Measurements from ENCODE around the gene DMD.
"Not testable (repeated sequence)": the region's sequence is repeated elsewhere in the genome, so short reads cannot be mapped to it uniquely, and the experiment has no call there.

Gene DMD

DNA sequence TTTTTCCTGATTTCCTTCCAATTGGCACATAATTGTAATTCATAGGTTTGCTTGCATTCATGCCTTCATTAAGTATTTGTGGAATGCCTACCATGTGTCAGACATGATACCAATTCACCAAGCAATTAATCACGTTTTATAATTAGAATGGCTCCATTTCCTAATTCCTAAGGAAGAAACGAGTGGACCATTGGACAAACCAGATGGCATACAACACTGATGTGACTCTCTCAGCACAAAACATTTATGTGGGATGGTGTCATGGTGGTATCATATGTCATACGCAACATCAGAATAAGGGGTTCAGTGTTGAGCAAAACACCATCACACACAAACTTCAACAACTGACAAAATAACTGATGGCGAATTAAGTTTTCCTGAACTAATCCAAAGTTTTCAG is 502.8 kb downstream of the DMD start:
- no peak overlapping the region for H3K4me3 ChIP-seq (ENCODE audit: low read depth, low read length)
- TF ChIP-seq, protein P1, sequence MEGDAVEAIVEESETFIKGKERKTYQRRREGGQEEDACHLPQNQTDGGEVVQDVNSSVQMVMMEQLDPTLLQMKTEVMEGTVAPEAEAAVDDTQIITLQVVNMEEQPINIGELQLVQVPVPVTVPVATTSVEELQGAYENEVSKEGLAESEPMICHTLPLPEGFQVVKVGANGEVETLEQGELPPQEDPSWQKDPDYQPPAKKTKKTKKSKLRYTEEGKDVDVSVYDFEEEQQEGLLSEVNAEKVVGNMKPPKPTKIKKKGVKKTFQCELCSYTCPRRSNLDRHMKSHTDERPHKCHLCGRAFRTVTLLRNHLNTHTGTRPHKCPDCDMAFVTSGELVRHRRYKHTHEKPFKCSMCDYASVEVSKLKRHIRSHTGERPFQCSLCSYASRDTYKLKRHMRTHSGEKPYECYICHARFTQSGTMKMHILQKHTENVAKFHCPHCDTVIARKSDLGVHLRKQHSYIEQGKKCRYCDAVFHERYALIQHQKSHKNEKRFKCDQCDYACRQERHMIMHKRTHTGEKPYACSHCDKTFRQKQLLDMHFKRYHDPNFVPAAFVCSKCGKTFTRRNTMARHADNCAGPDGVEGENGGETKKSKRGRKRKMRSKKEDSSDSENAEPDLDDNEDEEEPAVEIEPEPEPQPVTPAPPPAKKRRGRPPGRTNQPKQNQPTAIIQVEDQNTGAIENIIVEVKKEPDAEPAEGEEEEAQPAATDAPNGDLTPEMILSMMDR (IDR thresholded peaks at IDR 0.05; ENCODE audit: low read depth, low read length): no peak
- no peak for DNase-seq (ENCODE audit: low read depth, low spot score)
- in situ Hi-C loops (cut with HindIII; ENCODE audit: low sequenced_read_pairs): no loop called here

DNA sequence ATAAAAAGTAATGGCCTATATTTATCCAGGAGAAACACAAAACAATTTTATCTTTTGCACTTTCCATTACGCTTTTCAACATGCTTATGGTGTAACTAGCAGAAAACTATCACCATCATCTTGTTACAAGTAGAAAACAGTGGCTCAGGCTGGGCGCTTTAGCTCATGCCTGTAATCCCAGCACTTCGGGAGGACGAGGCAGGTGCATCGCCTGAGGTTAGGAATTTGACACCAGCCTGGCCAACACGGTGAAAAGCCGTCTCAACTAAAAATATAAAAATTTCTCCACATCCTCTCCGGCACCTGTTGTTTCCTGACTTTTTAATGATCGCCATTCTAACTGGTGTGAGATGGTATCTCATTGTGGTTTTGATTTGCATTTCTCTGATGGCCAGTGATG is 506.0 kb downstream of the DMD start:
- in situ Hi-C loops (cut with HindIII; ENCODE audit: low sequenced_read_pairs); DNase-seq (ENCODE audit: low read depth, low spot score); H3K4me3 ChIP-seq (ENCODE audit: low read depth, low read length): not testable (repeated sequence)

DNA sequence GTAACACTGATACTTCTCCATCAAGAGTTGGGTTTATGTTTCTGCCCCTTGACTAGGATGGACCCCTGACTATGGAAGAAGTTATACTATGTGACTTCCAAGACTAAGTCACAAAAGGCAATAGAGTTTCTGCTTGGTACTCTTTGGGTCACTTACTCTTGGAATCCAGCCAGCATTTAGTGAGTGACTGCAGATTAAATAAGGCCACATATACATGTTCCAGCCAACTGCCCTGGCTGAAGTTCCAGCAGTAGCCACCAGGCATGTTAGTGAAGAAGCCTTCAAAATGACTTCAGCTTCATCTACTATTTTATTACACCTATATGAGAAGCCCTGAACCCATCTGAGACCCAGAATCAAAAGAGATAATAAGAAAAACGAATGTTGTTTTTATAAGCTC is 524.0 kb downstream of the DMD start:
- in situ Hi-C loops (cut with HindIII; ENCODE audit: low sequenced_read_pairs): no loop called here
- TF ChIP-seq, protein P1 (IDR thresholded peaks at IDR 0.05; ENCODE audit: low read depth, low read length): no peak
- no peak for DNase-seq (ENCODE audit: low read depth, low spot score)
- no peak overlapping the region for H3K4me3 ChIP-seq (ENCODE audit: low read depth, low read length)

DNA sequence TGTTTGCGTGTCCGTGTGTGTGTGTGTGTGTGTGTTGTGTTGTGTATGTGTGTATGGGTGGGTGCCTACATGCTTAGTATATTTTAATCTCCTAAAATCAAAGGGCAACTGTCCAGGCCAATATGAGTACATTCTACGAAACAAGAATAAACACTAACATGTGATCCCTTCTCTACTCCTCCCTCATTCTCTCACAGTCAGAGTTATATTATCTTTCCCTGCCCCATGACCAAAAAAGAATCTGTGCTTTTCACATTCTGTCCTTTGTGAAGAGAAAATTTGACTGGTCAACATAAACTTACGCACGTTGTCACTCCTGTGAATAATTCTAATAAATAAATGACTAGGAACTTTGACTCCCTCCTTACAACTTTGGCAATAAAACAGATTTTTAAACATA is 532.9 kb downstream of the DMD start:
- in situ Hi-C loops (cut with HindIII; ENCODE audit: low sequenced_read_pairs): no loop called here
- TF ChIP-seq, protein P1 (IDR thresholded peaks at IDR 0.05; ENCODE audit: low read depth, low read length): no peak
- DNase-seq (ENCODE audit: low read depth, low spot score): no peak
- H3K4me3 ChIP-seq (ENCODE audit: low read depth, low read length): no peak overlapping the region

DNA sequence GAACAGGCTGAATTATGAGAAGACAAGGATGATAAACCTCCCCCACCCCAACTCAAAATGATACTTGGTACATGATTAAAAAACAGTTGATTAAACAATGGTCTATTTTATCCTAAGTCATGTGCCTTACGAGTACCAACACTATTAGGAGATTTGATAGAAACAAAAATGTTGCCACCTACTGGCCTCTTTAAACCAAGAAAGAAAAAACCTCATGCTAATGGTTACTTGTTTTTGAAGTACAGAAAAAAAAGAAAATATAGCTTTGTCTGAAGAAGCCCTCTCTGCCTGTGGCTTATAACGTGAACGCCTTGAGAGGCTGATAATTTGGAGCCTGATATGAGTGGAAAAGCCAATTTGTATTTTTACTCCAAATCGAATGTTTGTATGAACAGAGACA is 538.2 kb downstream of the DMD start:
- TF ChIP-seq, protein P1 (IDR thresholded peaks at IDR 0.05; ENCODE audit: low read depth, low read length): no peak
- no peak for DNase-seq (ENCODE audit: low read depth, low spot score)
- in situ Hi-C loops (cut with HindIII; ENCODE audit: low sequenced_read_pairs): no loop called here
- no peak overlapping the region for H3K4me3 ChIP-seq (ENCODE audit: low read depth, low read length)

DNA sequence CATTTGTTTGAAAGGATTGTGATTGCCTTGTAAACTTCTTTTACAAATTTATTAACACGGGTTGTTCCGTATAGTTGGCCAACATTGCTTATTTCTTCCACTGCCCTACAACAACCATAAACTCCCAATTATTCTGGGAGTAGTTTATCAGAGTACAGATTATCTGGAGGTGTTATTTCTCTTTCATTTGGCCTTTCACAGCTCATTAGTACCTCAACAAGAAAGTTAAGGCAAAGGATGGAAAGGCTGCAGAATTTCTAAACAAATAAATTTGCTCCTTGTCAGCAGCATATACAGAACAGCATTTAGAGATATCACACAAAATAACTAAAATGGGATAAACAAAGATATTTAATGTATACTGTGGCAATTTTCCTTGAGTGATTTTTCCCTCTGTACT is 548.8 kb downstream of the DMD start:
- no peak for DNase-seq (ENCODE audit: low read depth, low spot score)
- in situ Hi-C loops (cut with HindIII; ENCODE audit: low sequenced_read_pairs): no loop called here
- H3K4me3 ChIP-seq (ENCODE audit: low read depth, low read length): no peak overlapping the region
- TF ChIP-seq, protein P1 (IDR thresholded peaks at IDR 0.05; ENCODE audit: low read depth, low read length): no peak

DNA sequence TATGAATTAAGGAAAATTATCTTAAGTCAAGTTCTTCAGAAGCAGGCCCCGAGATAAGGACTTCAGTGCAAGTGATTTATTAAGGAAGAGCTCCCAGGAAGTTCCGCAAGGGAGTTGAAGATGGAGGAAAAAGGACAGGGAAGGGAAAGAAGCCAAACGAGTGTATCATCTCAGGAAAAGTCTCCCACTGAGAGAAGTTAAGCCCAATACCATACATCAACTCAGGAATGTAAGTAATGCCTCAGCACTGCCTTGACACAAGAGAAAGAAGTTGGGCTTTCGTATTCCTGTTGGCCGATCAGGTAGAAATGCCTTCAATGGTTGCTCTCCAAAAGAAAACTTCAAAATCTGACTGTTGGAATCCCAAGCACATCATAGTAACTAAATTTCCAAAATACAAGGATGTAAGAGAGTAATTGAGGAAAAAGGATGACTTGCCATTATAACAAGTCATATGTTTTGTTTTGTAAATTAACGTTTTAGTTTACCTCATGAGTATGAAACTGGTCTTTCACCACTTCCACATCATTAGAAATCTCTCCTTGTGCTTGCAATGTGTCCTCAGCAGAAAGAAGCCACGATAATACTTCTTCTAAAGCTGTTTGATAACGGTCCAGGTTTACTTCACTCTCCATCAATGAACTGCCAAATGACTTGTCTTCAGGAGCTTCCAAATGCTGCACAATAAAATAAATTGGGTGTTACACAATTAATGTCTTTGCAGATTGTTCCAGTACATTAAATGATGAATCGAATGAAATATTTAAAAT is 566.7 kb downstream of the DMD start:
- TF ChIP-seq, protein P1 (IDR thresholded peaks at IDR 0.05; ENCODE audit: low read depth, low read length): no peak
- in situ Hi-C loops (cut with HindIII; ENCODE audit: low sequenced_read_pairs): no loop called here
- no peak overlapping the region for H3K4me3 ChIP-seq (ENCODE audit: low read depth, low read length)
- DNase-seq (ENCODE audit: low read depth, low spot score): no peak

Data from astrocyte of the spinal cord (primary cell).